ENCODE measurements around the gene NUDCD3. TPM values are rescaled to one million over a fixed set of nuclear protein-coding genes. Genes with fewer than 3 reads are reported as not detected.

Gene NUDCD3
- total and polyA plus RNA-seq, 2 experiments from 2014 or later: 54.7 to 60.8 TPM

DNA sequence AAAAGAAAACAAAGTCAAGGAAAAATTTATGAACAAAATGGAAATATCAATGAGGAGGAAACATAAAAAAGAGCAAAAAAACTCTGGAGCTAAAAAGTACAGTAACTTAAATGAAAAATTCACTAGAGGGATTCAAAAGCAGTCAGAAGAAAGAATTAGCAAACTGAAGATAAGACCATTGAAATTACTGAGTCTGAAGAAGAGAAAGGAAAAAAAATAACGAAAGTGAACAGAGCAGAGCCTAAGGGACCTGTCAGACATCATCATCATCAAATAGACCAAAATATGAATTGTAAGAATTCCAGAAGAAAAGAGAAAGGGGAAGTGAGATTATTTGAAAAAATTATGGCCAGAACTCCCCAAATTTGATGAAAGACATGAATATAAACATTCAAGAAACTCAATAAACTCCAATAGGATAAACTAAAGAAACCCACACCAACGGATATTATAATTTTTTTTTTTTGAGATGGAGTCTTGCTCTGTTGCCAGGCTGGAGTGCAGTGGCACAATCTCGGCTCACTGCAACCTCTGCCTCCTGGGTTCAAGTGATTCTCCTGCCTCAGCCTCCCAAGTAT lies 34.4 kb upstream of the NUDCD3 start:
- no peak overlapping the region for H3K4me2 ChIP-seq
- H3K4me1 ChIP-seq (ENCODE audit: insufficient read depth): no peaks in the 10 kb centered on the region
- WGBS (ENCODE audit: low lambda C conversion rate, missing lambda C conversion rate): 83% methylated on average over 3 of the region's 3 CpGs

DNA sequence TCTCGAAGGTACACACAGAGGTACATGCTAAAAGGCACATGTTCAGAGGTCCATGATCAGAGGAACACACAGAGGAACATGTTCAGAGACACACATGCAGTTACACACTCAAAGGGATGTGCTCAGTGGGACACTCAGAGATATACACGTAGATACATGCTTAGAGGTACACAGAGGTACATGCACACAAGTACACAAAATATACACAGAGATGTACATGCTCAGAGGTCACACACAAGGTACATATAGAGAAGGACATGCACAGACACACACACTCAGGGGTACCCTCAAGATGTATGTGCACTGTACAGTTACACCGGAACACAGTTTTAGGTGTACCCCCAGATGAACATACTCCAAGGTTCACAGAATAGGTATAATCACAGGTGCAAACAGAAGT lies 31.9 kb upstream of the NUDCD3 start:
- no peak overlapping the region for H2AFZ ChIP-seq
- H3K27me3 ChIP-seq: no peaks in the 10 kb centered on the region
- no peaks in the 10 kb centered on the region for H3K4me1 ChIP-seq (ENCODE audit: insufficient read depth)
- no peak for TF ChIP-seq EZH2phosphoT487 (IDR thresholded peaks at IDR 0.05; ENCODE audit: low read depth, severe bottlenecking, unreplicated experiment)
- TF ChIP-seq, protein P1, sequence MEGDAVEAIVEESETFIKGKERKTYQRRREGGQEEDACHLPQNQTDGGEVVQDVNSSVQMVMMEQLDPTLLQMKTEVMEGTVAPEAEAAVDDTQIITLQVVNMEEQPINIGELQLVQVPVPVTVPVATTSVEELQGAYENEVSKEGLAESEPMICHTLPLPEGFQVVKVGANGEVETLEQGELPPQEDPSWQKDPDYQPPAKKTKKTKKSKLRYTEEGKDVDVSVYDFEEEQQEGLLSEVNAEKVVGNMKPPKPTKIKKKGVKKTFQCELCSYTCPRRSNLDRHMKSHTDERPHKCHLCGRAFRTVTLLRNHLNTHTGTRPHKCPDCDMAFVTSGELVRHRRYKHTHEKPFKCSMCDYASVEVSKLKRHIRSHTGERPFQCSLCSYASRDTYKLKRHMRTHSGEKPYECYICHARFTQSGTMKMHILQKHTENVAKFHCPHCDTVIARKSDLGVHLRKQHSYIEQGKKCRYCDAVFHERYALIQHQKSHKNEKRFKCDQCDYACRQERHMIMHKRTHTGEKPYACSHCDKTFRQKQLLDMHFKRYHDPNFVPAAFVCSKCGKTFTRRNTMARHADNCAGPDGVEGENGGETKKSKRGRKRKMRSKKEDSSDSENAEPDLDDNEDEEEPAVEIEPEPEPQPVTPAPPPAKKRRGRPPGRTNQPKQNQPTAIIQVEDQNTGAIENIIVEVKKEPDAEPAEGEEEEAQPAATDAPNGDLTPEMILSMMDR (IDR thresholded peaks at IDR 0.05; ENCODE audit: poor library complexity): no peak
- no peak for TF ChIP-seq EZH2 (IDR thresholded peaks at IDR 0.05; ENCODE audit: borderline replicate concordance)
- no peak overlapping the region for H3K4me3 ChIP-seq
- H3K4me2 ChIP-seq: no peak overlapping the region
- no peak overlapping the region for H3K27ac ChIP-seq
- no peaks in the 10 kb centered on the region for H3K79me2 ChIP-seq
- H3K9me3 ChIP-seq (ENCODE audit: low read depth): no peaks in the 10 kb centered on the region
- H3K9me2 ChIP-seq (replicated peaks; ENCODE audit: insufficient read depth): no peaks in the 10 kb centered on the region
- no peaks in the 10 kb centered on the region for H4K20me1 ChIP-seq (ENCODE audit: insufficient read depth, poor library complexity, severe bottlenecking)
- no peaks in the 10 kb centered on the region for H3K36me3 ChIP-seq (replicated peaks; ENCODE audit: insufficient read depth, low read depth)
- 92% methylated on average over 3 of the region's 3 CpGs for WGBS (ENCODE audit: low lambda C conversion rate, missing lambda C conversion rate)
- DNase-seq (ENCODE audit: low spot score): no peak

More for the DNA sequence above, 34.4 kb upstream of the NUDCD3 start:
- no peaks in the 10 kb centered on the region for H3K36me3 ChIP-seq (replicated peaks; ENCODE audit: insufficient read depth, low read depth)
- no peak overlapping the region for H3K4me3 ChIP-seq
- H3K27ac ChIP-seq: no peak overlapping the region
- TF ChIP-seq, protein P1 (IDR thresholded peaks at IDR 0.05; ENCODE audit: poor library complexity): no peak
- no peak for TF ChIP-seq EZH2 (IDR thresholded peaks at IDR 0.05; ENCODE audit: borderline replicate concordance)
- TF ChIP-seq EZH2phosphoT487 (IDR thresholded peaks at IDR 0.05; ENCODE audit: low read depth, severe bottlenecking, unreplicated experiment): no peak
- H3K9me3 ChIP-seq (ENCODE audit: low read depth): no peaks in the 10 kb centered on the region
- H2AFZ ChIP-seq: no peak overlapping the region
- no peaks in the 10 kb centered on the region for H3K9me2 ChIP-seq (replicated peaks; ENCODE audit: insufficient read depth)
- H4K20me1 ChIP-seq (ENCODE audit: insufficient read depth, poor library complexity, severe bottlenecking): no peaks in the 10 kb centered on the region
- DNase-seq (ENCODE audit: low spot score): no peak
- H3K27me3 ChIP-seq: no peaks in the 10 kb centered on the region
- no peaks in the 10 kb centered on the region for H3K79me2 ChIP-seq

DNA sequence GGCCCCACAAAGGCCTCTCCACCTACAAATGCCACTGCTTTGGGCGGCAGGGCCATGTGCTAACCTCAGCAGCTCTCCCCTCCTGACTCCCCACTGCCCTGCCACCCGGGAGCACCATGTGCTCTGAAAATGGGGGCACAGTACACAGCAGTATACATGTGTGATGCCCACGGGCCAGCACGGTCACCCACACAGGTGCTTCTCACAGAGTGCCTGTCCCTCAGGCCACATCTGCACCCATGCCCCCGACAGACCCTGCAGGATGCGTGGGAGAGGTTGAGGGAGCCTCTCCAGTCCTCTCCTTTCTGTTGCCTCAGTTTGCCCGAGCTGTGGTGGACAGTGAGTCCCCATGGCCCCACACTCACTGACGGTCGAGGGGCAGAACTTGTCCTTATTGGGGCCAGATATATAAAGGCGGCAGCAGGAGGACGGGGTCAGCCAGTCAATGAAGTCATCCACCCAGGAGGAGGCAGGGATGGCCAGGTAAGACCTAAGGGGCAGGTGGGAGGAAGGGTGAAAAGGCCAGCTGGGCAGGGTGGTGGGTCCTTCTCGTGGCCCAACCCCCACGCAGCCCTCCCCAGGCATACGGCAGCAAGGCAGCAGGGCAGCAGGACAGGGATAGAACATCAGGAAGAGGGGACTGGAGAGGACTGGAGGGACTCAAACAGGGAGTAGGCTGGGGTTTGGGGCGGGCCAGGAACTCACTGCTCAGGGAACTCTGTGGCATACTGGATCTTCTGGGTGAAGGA lies 31.1 kb upstream of the NUDCD3 start:
- Histone ChIP-seq H4K20me1 (ENCODE audit: insufficient read depth, poor library complexity, severe bottlenecking) (no peaks in the 10 kb centered on the region), H3K27ac (no peak overlapping the region), H3K9me2 (replicated peaks; ENCODE audit: insufficient read depth) (no peaks in the 10 kb centered on the region), H2AFZ (no peak overlapping the region), H3K79me2 (no peaks in the 10 kb centered on the region), H3K36me3 (replicated peaks; ENCODE audit: insufficient read depth, low read depth) (no peaks in the 10 kb centered on the region), H3K9me3 (ENCODE audit: low read depth) (no peaks in the 10 kb centered on the region), H3K4me2 (no peak overlapping the region), H3K4me3 (no peak overlapping the region), H3K27me3 (no peaks in the 10 kb centered on the region), H3K4me1 (ENCODE audit: insufficient read depth) (no peaks in the 10 kb centered on the region)
- 95% methylated on average over 15 of the region's 15 CpGs for WGBS (ENCODE audit: low lambda C conversion rate, missing lambda C conversion rate)
- TF ChIP-seq EZH2phosphoT487 (IDR thresholded peaks at IDR 0.05; ENCODE audit: low read depth, severe bottlenecking, unreplicated experiment) (no peak), EZH2 (IDR thresholded peaks at IDR 0.05; ENCODE audit: borderline replicate concordance) (no peak)
- TF ChIP-seq, protein P1 (IDR thresholded peaks at IDR 0.05; ENCODE audit: poor library complexity): no peak
- no peak for DNase-seq (ENCODE audit: low spot score)
